ENCODE data around the gene PDCD7.

GRCh38 chr15:65156692-65157091 lies 23.1 kb upstream of the PDCD7 start:
- no peak for TF ChIP-seq CTCF (IDR thresholded peaks at IDR 0.05)
- no peak for TF ChIP-seq EP300 (IDR thresholded peaks at IDR 0.05; ENCODE audit: low read depth)

Measured in transverse colon (tissue), 3 donors.